ENCODE measurements around the gene KDM4B.

The KDM4B gene

DNA sequence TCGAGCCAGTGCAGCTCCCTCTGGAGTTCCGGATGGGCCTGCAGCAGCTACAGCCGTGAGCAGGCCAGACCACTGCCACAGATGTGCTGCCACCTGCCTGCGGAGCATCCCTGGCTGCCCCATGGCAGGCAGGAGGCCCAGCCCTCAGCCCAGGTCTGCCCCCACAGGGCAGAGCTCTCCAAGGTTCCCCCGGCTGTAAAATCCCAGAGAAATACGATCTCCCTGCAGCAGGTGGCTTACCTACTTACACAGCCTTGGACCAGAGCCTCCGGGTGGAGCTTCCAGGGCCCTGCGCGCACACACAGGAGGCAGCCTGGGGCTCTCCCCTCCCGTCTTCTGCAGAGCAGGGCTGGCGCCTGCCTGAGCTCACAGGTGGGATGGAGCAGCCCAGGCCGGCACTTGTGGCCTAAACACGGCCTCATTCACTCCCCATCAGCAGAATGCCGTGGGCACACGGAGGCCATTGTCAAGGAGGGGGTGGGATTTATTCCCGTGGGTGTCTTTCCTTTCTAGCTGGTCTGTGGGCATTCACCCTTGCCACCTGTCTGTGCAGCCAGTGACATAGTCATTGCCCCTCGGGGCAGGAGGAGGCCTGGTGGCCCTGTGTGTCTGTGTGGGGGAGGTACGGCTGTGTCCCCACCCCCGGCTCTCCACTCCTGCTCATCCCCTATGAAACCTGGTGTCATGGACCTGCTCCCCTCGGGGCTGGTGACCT, 118.0 kb downstream of the KDM4B start:
- no peak for DNase-seq (ENCODE audit: low read depth in 2 of 2)

DNA sequence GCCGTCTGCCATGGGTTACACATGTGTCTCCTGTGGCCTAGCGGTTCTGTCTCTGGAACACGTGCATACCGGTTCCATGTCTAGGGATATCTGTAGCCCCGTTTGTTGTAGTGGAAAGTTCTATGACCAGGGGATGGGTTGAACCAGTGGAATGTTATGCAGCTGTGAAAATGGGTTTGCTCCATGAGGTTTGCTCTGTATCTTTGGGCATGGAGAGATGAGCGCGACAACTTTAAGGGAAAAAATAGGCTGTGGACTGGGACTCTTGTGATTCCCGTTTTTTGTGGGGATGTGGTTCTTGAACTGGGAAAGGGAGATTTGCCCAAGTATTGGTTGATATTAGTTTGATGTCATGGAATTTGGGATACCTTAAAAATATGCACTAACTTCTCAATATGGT, 120.4 kb downstream of the KDM4B start:
- no peak for DNase-seq (ENCODE audit: low read depth in 2 of 2)

DNA sequence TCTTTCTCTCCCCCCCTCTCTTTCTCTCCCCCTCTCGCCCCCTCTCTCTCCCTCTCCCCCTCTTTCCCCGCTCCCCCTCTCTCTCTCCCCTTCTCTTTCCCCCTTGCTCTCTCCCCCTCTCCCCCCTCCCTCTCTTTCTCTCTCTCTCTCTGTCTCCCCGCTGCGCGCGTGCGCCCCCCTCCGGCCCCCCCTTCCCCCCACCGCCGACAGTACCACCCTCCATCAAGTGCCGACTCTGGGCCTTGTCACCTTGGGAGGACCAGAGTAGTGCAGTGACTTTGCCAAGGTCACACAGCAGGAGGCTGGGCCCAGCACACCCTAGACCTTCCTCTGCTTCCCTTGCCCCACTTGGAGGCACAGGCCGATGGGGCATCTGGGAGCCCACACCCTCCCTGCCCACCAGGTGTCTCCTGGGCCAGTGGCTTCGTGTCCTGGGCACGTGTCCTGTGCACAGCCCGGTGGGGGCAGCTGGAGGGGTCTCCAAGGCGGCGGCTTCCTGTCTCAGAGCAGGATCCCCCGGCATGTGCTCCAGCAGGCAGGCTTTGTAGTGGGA, 121.6 kb downstream of the KDM4B start:
- DNase-seq (ENCODE audit: low read depth in 2 of 2): no peak

DNA sequence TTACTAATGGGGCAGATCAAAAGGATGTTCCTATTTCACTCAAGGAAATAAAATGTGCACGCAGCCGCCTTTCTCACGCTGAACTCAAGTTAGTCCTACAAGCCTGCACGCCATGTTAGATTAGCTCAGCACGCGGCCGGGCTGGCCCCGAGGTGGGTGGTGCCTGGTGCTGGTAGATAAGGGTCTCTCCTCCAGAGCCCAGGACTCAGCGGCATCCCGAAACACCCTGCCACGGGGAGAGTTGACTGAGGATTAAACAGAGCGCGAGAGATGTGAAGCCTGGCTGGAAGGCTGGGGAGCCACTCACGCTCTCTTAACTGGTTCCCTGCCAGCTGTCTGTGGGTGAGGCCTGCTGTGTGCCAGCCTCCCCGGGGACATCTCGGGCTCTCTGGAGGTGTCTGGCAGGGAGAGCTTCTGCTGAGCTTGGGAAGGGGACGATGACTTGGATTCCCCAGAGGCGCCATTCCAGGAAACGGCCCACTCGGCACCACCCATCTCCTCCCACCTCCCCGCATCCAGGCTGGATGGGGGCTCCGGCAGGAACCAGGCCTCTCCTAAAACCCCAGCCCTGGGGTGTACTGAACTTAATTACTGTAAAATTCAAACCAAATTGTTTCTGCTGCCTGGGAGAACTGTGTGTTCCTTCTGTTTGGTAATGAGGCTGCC, 122.2 kb downstream of the KDM4B start:
- DNase-seq (ENCODE audit: low read depth in 2 of 2): no peak

DNA sequence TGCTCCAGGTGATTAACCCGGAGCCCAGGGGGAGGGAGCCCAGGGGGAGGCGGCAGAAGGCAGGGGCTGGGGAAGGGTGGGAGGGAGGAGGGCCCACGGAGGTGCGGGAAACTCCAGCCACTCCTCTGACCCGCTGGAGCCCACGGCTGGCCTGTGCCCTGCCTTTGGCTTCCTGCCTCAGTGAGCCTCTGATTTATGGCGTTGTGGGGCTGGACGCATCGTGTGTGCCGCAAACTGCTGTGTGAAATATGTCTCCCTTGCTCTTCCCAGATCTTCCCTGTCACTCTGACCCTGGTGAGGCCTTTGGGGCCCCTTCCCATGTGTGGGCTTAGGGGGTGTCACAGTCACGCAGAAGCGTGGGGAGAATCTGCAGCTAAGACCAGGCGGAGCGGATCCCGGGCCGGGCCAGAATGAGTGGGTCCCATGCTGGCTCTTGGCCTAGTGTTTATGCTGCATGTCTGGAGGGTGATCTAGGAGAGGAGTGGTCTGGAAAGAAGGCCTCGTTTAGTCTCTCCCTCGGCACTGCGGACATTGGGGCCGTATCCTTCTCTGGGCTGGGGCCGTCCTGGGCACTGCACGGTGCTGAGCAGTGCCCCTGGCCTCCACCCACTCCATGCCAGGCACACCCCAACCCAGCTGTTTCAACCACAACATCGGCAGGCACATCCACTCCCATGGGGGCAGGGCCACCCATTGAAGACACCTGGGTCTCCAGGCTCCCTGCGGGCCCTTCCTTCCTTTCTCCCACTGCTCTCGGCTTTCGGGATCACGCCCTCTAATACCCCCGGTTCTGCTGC, 123.0 kb downstream of the KDM4B start:
- no peak for DNase-seq (ENCODE audit: low read depth in 2 of 2)

DNA sequence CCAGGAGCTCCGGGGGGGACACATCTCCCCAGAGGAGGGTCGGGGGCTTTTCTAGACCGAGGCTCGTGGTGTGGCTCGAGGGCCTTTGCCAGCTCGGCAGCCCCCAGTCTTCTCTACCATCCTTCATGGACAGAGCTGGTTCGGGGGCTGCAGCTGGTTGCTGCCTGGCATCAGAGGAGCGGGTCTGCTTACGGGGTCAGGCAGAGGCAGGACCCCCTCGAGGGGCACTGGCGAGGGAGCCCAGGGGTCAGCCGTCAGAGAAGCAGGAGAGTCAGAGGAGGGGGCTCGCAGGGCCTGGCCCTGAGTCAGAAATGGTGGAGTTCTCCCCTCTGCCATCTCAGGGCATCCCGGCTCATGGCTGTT, 123.5 kb downstream of the KDM4B start:
- DNase-seq (ENCODE audit: low read depth in 2 of 2): no peak

DNA sequence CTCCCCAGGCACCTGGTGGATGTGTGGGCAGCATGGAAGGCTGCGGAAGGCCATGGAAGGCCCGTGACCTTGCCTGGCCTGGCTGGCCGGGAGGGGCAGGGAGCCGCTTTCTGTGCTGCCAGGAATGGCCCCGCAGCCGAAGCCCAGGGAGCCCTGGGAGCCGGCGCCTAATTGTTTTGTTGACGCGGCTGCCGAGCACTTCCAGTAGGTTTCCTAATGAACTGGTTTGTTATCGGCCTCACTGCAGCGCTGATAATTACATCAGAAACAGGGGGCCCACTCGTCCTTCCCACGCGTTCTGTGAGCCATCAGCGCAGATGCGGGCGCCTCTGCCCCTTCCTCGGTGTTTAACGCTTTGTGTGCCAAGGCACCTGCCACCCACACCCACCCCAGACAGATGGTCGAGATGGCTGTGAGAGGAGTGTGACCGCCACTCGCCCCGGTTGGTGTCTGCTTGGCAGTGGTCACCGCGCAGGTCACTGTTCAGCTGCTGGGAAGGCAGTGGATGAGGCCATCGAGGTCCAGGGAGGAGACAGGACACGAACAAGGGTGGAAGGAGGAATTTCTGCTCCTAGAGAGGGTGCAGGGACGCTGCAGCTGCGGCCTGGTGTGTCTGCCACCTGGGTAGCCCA, 124.5 kb downstream of the KDM4B start:
- no peak for DNase-seq (ENCODE audit: low read depth in 2 of 2)

DNA sequence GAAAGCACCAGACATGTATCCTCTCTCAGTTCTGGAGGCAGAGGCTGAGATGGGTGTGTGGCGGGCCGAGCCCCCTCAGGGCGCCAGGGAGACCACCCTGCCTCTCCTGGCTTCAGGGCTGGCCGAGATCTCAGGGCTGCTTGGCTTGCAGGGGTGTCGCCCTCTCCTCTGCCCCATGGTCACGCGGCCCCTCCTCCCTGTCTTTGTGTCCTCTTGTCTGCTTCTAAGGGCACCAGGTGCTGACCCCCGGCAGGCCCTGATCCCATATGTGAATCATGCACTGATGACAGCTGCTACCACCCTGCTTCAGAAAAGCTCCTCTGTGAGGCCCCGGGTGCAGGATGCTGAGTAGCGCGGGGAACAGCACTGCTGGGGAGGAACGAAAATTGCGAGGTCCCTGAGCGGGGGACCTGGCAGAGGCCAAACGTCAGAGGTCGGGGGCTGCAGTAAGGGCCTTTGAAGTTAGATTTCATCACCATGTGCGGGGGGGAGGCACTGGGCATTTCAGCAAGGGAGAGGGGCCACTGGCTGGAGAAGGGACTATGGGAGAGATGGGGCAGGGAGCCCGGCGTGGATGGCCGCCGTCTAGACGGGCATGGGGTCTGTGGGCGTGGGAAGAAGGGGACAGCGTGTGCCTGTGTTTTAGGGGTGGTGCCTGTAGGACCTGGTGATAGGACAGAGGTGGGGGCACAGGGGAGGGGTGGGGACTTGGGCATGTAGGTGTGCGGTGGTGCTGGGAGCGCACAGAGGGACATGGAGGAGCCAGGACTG, 125.2 kb downstream of the KDM4B start:
- DNase-seq (ENCODE audit: low read depth in 2 of 2): no peak

DNA sequence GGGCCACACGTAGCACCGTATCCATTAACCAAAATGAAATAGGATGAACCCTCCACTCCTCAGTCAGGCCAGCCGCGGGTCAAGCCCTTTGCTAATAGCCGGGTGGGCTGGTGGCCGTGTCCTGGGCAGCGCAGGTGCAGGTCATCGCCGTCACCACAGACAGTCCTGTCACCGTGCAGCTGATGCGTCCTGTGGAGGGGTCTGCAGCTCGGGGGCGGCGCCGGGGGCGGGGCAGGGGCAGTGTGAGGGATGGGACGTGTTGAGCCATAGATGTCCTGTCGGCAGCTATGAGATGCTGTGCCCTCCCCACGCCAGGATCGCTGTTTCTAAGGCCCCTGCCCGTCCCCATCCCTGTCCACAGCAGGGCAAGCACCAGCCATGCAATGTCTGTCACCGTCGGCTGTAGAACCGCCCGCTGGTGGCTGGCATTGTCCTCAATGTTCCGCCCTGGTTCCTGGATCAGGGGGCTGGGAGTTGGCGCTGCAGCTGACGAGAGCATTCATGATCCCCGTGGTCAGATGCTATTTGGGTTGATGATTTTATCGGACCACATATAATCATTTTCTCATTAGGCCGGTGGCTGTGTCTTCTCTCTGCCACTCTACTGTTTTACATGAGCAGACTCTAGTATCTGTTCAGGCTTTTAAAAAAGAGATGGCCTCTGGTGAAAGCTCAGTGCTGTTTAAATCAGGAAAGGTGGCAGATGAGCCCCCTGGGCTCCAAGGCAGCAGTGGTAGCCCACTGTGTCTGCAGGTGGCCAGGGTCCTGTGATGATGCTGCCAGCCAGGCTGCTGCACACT, 126.1 kb downstream of the KDM4B start:
- DNase-seq (ENCODE audit: low read depth in 2 of 2): no peak

DNA sequence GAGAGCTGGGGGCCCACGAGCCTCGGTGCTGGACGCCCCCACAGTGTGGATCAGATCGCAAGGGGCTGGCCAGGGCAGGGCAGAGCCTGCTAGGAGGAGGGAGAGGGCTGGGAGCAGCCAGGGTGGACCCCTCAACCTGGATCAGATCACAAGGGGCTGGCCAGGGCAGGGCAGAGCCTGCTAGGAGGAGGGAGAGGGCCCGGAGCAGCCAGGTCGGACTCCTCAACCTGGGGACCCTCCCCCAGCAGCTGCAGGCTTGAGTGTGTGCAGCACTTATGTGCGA, 126.6 kb downstream of the KDM4B start:
- DNase-seq (ENCODE audit: low read depth in 2 of 2): no peak

DNA sequence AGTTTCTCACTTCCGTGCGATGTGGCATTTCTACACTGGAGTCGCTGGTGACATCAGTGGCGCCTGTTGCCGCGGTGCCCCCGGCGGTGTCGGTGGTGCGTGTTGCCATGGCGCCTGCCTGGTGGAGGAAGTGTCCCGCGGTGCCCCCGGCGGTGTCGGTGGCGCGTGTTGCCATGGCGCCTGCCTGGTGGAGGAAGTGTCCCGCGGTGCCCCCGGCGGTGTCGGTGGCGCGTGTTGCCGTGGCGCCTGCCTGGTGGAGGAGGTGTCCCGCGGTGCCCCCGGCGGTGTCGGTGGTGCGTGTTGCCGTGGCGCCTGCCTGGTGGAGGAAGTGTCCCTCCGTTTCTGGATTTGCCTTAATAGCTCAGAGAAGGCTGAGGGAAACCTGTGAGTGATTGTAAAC, 127.6 kb downstream of the KDM4B start:
- no peak for DNase-seq (ENCODE audit: low read depth in 2 of 2)

DNA sequence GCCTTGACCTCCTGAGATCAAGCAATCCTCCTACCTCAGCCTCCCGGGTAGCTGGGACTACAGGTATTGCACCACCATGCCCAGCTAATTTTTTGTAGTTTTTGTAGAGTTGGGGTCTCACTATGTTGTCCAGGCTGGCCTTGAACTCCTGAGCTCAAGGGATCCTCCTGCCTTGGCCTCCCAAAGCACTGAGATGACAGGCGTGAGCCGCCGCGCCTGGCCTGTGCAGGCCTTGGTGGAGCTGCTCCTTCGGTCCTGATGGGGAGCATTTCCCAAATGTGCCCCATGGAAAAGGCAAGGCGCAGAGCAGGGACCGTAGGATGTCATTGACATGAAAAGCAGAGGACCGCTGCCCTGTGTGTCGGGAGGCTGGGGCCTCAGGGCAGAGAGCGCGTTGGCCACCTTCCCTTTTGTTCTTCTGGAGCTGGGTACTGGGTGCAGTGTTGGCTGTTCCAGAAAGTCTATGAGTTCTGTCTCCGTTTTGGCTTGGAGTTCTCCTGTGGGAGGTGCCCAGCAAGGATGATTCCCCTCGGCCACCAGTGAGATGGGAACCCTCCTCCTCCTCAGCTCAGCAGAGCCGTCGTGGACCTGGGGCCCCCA, 128.5 kb downstream of the KDM4B start:
- DNase-seq (ENCODE audit: low read depth in 2 of 2): no peak

DNA sequence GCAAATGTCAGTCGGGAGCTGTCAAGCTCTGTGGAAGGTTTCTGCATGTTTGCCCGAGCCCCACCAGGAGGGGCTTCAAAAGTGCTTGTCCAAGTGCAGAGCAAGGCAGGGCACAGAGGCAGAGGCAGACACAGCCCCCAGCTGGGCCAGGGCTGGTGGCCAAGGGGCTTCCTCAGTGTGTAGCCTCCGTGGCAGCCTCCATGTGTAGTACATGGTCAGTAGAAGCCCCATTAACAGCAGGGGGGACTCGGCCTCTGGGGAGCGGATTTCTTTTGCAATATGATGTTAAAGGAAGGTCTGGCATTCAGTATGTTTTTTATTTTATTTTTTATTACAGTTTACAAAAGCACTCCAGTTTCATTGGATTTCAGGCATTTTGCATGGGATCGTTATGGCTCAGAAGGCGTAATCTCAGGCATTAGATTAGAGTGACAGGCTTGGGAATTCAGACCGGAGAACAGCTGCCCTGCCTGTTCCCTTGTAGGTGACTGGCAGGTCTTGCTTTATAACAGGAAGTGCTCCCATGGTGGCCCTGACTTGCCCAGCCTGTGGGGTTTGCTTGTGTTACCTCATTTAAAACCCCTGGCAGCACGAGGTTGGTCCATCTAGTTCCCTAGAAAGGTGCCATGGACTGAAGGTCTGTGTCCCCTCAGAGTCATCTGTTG, 129.2 kb downstream of the KDM4B start:
- DNase-seq (ENCODE audit: low read depth in 2 of 2): no peak

DNA sequence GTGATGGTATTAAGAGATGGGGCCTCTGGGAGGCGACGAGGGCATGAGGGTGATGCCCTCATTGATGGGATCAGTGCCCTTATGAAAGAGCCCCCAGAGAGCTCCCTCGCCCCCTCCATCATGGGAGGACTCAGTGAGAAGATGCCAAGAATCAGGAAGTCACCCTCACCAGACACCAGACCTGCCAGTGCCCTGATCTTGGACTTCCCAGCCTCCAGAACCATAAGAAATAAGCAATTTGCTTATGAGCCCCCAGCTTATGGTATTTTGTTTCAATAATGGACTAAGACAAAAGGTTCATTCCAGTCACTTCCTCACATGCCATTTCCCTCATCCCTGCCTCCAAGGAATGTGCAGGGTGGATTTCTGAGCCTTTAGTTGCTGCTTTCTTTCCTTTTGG, 129.7 kb downstream of the KDM4B start:
- DNase-seq (ENCODE audit: low read depth in 2 of 2): no peak

DNA sequence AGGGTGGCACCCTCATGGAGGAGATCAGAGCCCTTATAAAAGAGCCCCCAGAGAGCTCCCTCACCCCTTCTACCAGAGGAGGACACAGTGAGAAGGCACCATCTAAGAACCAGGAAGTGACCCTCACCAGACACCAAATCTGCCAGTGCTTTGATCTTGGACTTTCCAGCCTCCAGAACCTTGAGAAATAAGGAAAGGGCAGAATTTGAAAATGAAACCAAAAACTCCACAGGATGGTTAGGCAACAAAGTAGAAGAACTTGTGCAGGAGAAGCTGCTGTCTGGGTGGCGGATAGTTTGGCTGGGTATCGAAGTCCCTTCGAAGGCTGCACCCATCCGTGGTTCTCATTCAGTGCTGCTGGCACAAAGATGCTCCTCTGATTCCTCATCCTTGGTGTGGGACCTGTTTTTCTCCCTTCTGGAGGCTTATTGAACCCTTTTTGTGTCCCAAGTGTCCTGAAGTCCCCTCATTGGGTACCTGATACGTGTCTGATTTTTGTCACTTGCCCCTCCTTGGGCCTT, 130.8 kb downstream of the KDM4B start:
- DNase-seq (ENCODE audit: low read depth in 2 of 2): no peak

DNA sequence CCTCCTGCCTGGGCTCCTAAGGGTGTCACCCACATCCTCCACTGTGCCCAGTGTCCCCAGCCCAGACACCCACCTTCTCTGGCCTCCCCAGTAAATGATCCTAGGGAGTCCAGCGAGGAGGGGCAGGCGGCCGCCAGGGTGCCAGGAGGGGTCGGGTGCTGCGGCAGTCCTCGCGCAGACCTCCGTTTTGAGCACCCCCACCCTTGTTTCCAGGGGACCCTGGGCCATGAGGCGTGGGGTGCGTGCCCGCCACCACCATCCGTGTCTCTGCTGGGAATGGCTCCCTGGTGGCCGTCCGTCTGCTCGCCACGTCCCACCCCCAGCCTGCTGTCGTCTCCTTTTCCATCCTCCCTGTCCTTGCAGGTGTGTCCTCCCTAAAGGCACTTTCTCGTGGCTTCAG, 133.0 kb downstream of the KDM4B start:
- DNase-seq (ENCODE audit: low read depth in 2 of 2): no peak

DNA sequence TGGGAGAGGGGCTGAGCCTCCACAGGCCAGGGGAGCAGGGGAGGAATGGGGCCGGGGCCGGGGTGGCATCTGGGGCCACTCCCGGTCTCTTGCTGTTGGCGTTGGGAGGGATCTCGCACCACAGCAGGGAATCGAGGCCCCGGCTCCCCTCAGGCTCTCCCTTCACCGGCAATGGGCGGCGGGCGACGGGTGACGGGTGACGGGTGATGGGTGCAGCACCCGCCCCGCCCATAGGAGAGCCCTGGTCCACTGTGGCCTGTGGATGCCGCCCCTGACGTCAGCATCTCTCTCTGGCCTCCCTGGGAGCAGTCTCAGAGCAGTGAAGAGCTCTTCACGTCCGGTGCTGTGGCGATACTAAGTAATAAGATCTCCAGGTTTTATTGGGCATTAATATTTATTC, 133.6 kb downstream of the KDM4B start:
- no peak for DNase-seq (ENCODE audit: low read depth in 2 of 2)

DNA sequence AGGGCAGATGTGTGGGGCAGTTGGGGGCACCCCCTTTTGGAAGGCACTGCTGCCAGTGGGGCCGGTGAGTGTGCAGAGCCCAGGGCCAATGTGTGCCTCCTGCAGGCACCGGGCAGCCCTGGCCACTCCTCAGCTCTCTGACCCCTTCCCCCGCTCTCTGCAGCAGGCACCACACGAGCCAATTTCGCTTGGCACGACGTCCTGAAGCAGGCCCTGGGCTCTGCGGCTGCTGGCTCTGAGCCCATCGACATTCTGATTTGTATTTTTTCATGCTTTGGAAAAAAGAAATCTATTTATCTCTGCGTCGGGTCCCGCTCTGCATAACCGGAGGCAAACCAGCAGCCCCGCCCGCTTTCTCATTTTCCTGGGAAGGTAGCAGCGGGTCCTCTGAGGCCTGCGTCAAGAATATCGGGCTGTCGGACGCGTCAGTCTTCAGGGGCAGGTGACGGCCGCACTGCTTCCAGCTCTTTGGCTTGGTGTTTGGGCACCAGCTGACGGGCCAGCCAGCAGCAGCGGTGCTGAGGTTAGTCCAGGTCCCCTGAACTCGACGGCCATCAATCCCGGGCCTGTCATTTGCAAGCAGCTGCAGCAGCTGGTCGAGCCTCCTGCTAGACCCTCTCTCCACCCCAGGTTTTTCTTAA, 134.3 kb downstream of the KDM4B start:
- DNase-seq (ENCODE audit: low read depth in 2 of 2): no peak

DNA sequence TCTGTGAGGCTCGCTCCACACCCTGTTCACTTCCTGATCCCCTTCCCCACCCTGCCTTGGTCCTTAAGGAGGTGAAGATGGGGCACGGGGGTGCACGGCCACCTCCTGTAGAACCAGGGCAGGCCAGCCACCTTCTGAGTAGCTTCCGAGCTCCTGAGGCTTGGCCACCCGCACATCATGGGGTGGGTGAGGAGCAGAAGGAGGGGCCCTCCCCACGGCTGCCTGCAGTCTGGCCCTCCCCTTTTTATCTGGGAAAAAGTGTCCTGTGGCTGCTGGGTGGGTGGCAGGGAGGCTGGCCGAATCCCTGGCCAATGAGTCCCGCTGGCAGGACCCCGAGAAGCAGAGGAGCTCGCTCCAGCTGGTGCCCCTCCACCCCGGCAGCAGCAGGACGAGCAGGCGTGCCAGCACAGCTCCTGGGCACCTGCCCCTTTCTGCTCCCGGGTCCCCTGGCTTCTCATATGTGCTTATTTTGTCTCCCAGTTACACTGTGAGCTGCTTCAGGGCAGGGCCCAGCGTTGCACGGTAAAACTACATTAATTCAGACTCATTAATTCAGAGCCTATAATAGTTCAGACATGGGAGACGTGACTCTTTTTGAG, 135.0 kb downstream of the KDM4B start:
- DNase-seq (ENCODE audit: low read depth in 2 of 2): no peak
